Stimulated activated CD4-positive, alpha-beta T cell treated with anti-CD3 and anti-CD28 coated beads, Interleukin-4, amount 100 ng/mL, for 1 hour (primary cell): Measurements from ENCODE around the gene RABGAP1L.
"Not testable (repeated sequence)": the region's sequence is repeated elsewhere in the genome, so short reads cannot be mapped to it uniquely, and the experiment has no call there.

Experiments
- DNase-seq: peaks from one replicate; pipeline ENCODE4 v3.0.0-alpha.2; 2020

The RABGAP1L gene

DNA sequence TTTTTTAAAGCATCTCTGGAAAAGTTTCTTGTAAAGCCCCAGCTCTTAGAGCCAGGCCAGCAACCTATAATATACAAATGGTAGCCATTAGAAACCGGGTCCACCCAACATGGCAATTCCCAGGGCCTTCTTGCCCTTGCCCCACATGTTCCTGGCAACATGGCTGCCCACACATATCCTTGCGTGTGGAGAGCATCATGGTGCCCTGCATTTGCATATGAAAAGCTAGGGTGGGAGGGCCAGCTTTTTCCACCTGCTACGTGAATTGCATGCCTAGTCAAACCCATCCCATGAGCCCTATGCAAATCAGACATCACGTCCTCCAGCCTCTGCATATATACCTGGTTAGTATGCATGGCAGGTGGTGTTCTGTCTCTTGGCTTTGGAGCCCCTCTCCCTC is 88.2 kb downstream of the RABGAP1L start:
- DNase-seq = no peak

DNA sequence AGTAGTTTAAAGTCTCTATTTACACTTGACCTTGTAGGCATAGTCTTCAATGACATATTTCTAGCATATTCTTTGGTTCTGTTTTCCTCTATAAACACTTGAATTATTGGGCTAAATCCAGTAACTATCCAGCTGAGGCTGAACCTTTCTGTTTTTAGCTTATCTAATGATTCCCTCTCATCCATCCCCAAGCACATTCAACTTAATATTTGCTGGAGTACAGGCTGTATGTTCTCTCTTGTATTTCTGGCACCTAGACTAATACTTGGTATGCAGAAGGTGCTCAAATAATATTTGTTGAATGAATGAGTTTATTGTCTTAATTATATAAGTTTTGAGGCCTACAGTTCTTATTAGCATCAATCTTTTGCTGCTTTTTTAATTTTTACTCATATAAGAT is 88.7 kb downstream of the RABGAP1L start:
- DNase-seq = no peak

DNA sequence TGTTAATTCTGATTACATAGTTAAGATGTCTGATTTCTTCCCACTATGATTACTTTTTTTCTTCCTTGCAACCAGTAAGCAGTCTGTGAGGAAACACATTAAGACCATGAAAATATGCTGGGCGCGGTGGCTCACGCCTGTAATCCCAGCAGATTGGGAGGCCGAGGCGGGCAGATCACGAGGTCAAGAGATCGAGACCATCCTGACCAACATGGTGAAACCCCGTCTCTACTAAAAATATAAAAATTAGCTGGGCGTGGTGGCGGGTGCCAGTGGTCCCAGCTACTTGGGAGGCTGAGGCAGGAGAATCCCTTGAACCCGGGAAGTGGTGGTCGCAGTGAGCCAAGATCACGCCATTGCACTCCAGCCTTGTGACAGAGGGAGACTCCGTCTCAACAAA is 97.1 kb downstream of the RABGAP1L start:
- DNase-seq = not testable (repeated sequence)

DNA sequence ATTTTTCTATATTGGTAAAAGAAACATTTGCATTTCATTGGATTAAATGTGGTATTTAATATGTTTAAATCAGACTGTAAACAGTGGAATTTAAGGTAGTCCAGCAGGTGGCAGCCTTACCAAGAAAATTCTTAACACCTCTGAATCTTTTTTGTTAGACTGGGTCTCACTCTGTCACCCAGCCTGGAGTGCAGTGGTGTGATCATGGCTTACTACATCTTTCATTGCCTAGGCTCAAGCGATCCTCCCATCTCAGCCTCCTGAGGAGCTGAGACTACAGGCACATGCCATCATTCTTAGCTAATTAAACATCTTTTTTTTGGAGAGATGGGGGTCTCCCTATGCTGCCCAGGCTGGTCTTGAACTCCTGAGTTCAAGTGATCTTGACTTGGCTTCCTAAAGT is 98.8 kb downstream of the RABGAP1L start:
- peak; percentile 28 for DNase-seq

DNA sequence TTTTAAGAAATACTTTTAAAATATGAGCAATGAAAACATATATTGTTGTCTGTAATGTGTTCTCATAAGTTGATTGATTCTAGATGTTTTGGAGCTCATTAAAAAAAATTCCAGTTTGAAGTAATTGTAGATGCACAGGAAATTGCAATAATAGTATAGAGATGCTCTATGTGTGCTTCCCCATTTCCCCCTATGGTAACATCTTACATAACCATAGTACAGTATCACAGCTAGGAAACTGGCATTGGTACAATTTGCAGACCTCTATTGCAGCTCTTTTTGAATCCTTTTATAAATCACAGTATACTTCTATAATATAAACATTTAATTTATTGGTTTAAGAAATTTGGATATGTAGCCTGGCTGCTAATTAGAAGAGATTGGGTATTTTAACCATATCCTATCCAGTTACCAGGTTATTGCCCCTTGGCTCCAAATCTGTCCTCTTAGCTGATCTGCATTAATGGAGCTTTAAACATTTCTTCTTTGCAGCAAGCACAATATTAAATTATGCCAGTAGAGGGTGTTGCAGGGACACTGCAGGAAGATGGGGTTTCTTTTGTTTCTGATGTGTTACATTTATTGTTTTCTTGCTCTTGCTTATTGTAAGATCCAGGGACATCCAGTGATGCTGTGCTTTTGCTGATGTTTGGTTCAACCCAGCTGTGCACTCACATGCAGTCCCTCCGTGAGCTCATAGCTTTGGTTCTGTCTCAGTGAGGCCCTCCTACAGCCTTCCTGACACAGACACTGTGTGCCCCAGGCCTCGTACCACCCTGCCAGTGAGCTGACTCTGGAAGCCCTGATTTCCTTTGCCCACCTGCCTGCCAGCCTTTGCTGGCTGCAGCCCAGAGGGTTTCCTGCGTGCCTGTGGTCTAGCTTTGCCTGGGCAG is 103.3 kb downstream of the RABGAP1L start:
- DNase-seq = no peak

DNA sequence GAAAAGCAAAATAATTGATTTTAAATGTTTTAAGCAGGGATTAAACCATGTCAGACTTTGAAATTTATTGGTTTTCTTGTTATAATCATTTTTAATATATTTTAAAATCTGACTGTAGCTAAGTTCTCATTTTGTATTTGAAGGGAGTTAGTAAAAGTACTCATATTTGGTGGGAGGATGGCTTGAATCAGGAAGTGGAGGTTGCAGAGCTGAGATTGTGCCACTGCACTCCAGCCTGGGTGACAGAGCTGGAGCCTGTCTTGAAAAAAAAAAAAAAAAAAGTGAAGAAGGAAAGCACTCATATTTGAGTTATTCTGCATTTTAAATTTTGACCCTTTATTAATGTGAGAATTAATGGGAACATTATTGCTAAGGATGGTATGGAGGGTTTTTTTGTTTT is 106.0 kb downstream of the RABGAP1L start:
- no peak for DNase-seq

DNA sequence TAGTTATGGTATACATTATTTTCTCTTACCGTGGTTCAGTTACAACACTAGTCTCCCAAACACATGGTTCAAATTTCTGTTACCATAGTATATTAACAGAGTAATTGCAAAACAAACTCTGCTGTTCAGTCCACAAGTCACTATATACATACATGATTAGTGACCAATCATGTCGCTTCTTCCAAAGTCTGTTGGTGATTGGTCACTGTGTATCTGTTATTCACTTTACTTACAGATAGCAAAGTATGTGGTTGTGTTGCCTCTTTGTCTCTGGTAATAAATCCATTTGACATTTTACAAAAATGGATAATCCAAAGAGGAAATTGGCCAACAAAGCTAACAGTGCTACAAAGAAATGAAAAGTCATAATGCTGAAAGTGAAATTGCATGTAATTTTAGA is 107.2 kb downstream of the RABGAP1L start:
- DNase-seq = no peak

DNA sequence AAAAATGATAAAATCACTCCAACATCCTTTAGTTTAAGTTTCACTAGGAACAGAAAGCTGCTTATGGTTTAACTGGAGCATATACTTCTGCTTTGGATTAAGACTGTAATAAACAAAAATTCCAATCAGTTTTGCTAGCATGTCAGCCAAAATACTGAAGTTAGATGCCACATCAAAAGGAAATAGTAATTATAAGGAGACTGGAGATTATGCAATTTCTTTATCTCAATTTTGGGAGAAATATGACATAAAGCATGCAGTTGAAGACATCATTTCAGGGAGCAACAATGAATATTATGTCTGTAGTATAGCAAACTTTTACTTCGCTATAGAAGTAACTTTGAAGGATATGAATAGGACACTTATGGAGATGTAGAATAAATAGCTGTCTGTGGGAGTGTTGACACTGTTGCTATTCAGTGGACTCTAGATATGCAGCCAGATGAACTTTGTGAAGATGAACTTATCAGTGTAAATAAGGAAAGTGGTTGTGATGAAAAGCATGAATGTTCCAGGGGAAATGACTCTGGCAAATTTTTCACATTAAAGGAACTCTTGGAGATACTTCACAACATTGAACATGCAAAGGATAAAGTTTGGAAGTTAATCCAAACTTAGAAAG is 107.8 kb downstream of the RABGAP1L start:
- no peak for DNase-seq

DNA sequence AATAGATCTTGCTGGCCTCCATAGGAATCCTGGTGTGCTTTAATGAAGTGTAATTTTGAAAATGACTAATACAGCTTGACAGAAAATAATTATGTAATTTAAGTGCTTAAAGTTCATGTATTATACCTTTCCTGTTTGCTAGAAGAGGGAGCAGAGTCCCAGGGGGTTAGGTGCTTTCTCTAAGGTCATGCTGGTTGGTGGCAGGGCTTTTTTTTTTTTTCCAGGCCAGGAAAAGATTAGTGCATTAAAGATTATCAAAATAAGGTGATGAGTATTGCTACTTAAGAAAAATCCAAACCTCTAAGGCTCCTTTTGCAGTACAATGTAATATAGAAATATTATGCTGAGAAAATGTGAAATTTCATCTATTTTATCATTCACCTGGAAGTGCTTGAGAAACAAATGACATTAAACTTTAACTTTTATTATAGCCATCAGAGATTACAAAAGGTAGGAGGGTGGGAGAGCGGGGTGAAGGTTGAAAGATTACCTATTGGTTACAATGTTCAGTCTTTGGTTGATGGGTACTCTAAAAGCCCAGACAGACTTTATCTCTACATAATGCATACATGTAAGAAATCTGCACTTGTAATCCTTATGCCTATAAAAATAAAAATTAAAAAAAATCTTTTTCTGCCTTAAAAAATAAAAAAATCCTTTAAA is 110.8 kb downstream of the RABGAP1L start:
- no peak for DNase-seq

DNA sequence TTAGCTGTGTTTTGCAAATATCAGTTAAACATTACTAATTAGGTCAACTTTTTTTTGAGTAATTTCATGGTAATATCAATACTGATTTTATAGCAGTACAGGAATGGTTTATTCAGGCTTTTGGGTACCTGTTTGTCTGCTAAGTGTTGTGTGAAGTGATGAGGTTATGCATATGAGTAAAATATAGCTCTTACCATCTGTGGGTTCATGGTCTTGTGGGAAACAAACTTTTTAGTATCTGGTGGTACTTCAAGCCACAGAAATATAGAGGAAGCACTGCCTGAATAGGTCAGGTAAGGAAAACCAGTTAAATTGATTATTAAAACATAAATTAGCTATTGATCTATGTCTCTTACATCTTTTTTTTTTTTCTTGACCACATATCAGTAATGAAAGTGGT is 113.9 kb downstream of the RABGAP1L start:
- DNase-seq = no peak

DNA sequence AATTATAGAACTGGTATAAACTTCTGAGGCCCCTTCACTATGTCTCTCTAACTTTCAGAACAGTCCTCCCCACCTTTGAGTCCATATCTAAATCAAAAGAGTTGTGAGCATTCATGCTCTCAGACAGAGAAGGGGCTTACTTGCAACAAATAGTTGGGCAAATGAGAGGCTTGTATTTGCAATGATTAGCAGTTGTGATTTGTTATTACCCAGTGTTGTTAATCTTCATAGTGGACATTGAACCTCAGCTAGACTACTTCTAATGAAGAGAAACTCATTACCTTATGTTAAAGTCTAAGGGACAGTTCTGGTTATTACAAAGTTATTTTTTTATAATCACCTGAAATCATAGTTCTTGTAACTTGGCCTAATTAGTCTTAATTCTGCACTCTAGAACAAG is 114.5 kb downstream of the RABGAP1L start:
- no peak for DNase-seq

DNA sequence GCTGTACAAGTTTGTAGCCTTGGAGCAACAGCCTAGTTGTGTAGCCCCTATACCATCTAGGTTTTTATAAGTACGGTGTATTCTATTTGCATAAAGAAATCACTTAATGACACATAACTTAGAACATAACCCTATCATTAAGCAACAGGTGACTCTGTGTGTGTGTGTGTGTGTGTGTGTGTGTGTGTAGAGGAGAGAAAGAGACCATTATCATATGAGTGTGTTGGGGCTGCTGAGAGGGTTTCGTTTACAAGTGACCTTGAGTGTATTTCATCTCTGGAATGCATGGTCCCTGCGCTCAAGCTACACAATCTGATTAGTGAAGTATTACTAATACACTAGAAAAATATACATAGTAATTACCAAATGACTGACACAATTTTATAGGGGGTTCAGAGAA is 115.1 kb downstream of the RABGAP1L start:
- no peak for DNase-seq

DNA sequence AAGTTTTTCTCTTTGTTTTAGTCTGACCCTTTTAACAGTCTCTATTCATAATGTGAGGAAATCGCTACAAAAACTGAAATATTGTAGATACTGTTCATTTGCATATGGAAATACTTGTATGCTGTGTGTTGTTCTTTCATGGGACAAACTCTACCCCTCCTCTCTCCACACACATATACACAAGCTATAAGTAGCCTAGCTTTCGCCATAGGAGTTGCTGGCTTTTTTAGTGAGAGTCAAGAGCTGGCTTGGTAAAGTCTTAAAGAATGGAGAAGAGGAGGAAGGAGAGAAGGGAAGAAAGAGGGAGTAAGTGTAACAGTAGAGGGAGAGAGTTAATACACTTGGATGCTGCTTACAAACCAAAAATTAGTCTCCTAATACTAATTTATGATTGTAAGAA is 115.6 kb downstream of the RABGAP1L start:
- no peak for DNase-seq

DNA sequence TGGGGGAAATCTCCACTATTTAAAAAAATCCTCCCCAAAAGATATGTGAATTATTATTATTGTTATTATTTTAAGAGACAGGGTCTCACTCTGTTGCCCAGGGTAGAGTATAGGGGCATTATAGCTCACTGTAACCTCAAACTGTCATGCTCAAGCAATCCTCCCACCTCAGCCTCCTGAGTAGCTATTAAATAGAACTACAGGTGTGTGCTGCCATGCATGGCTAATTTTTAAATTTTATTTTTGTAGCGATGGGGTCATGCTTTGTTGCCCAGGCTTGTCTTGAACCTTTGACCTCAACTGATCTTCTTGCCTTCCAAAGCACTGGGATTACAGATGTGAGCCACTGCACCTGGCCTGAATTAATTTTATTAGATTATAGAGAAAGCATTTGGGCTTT is 116.8 kb downstream of the RABGAP1L start:
- no peak for DNase-seq

DNA sequence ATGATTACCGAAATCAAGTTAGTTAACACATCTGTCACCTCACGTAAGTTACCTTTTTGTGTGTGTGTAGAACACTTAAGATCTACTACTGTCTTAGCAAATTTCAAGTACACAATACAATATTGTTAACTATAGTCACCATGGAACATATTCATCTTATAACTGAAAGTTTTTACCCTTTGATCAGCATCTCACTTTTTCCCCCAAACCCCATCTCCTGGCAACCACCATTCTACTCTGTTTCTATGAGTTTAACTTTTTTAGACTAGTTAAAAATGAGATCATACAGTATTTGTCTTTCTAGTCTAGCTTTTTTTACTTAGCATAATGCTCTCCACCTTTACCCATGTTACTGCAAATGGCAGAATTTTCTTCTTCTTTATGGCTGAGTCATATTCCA is 124.7 kb downstream of the RABGAP1L start:
- DNase-seq = no peak

DNA sequence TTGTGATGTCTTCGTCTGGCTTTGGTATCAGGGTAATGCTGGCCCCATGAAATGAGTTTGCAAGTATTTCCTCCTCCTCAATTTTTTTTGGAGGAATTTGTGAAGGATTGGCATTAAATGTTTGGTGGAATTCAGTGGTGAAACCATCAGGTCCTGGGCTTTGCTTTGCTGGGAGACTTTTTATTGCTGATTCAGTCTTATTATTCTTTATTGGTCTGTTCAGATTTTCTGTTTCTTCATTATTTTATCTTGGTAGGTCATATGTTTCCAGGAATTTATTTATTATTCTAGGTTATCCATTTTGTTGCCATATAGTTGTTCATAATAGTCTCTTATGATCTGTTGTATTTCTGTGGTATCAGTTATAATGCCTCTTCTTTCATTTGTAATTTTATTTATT is 126.7 kb downstream of the RABGAP1L start:
- no peak for DNase-seq

DNA sequence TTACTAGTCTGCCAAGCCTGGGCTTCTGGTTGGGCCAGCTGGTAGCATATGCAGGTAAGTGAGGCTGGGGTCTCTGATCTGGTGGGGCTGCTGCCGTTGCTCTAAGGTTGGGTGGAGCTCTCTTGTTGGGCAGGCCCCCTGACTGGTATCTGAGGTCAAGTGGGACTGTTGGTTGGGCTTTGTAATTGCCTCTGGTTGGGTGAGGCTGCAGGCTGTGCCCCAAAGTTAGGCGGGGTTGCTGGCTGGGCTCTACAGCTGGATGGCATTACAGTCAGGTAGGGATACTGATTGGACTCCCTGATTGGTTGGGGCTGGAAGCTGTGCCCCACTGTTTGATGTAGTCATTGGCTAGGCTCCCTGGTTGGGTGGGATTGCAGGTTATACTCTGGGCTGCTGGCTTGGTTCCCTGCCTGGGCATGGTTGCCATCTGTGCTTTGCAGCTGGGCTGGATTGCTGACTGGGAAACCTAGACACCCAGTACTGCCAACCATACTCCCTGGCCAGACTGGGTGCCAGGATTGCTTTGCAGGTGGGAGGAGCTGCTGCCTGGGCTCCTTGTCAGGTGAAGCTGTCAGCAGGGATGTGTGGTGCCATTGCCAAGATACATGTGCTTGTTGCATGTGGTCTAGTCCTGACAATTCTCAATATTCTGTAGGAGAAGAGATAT is 130.5 kb downstream of the RABGAP1L start:
- DNase-seq = no peak

DNA sequence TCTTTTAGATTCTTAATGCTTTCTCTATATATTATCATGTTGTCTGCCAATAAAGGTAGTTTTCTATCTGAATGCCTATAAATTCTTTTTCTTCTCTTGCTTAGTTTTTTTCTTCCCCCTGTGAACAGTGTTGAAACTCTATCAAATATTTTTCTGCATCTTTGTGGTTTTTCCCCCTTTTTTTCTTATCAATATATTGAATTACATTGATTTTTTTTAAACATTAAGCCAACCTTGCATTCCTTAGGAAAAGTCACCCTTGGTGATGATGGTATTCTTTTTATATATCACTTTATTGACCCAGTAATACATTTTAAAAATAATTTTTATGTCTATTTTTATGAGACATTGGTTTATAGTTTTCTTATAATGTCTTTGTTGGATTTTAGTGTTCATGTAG is 131.7 kb downstream of the RABGAP1L start:
- DNase-seq = no peak

DNA sequence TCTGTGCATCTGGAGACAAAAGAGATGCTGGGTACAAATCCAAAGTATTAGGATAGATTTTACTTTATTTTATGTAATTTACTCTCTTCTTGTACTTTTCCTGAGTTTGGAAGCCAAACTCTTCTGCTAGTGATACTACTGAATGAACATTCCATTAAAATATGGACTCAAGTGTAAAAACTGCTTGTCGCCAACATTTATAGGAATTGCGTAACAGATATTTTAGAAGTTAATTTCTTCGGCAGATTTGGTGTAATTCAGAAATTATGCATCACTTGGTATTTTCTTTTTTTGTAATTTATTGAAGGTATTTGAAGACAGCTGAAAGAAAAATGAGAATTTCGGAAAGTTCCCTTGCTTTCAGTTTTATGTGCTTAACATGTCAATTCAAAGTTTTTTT is 137.0 kb downstream of the RABGAP1L start:
- DNase-seq = no peak

DNA sequence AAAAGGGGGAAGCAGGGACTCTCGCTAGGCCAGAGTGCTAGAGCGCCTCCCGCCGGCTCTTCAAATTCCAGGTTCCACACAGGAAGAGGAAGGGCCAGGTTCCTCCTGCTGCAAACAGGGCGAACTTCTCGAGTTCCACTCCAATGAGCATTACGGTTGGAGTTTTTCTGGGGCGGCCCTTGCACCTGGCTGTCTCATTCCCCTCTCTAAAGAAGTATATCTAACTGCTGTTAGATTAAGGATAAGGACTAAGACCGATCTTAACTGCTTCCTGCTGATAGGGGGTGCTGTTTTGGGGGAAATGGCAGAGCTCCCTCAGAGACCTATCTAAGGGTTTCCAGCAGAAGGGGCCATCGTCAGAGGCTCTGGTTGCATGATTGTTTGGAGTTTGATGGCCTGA is 138.0 kb downstream of the RABGAP1L start:
- no peak for DNase-seq

DNA sequence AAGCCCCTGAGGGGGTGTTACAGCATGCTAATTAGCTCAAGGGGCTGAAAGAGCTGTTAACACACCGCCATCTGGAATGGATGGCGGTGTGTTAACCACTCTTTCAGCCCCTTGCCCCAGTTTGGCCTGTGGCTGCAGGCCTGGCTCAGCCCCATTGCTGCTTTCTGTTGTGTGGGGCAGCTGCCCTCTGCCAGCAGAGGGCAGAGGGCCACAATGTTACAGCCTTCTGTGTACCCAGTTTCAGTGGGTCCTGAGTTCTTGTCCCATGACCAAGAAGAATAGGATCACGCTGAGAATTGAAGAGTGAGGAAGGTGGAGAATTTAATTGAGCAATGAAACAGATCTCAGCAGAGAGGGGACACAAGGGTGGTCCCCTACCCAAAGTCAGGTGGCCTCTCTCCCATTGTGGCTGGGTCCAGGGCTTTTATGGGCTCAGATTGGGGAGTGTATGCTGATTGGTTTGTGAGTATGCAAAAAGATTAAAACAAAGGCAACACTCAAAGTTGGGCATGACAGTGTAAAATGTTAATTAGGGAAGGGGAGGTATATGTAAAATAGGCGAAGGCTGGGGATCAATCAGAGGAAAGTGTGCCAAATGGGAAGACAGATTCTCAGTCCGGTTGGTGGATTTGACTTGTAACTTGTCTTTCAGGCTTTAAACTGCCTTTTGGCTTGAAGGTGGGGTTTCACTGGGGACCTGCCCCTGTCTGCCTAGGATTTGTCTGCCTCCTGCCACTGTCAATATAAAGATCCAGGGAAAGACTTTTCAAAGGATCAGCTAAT is 142.2 kb downstream of the RABGAP1L start:
- DNase-seq = no peak

DNA sequence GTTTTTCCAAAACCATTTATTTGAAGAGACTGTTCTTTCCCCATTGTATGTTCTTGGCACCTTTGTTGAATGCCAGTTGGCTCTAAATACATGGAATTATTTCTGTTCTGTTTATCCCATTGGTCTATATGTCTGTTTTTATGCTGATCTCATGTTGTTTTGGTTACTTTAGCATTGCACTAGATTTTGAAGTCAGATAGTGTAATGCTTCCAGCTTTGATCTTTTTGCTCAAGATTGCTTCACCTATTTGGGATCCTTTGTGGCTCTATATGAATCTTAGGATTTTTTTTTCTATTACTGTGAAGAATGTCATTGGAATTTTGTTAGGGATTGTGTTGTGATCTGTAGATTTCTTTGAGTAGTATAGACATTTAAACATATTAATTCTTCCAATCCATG is 149.3 kb downstream of the RABGAP1L start:
- DNase-seq = no peak

DNA sequence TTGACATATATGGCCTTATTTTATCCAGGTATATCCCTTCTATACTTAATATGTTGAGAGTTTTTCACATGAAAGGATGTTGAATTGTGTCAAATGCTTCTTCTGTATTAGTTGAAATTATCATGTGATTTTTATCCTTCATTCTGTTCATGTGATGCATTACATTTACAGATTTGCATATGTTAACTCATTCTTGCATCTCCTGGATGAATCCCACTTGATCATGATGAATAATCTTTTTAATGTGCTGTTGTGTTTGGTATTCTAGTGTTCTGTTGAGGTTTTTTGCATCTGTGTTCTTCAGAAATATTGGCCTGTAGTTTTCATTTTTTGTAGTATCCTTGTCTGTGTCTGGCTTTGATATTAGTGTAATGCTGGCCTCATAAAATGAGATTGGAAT is 150.2 kb downstream of the RABGAP1L start:
- no peak for DNase-seq
